Astrocyte of the cerebellum (primary cell): Measurements from ENCODE around the gene EPG5.
A peak's percentile ranks its signal among the peaks of the same experiment; 100 is the strongest.
"Not testable (repeated sequence)": the region's sequence is repeated elsewhere in the genome, so short reads cannot be mapped to it uniquely, and the experiment has no call there.

Experiments used
- DNase-seq: peaks from one replicate; pipeline ENCODE4 v3.0.0-alpha.2; 2011; ENCODE audit warnings: low read depth
- H3K4me3 ChIP-seq: 2 replicates; pipeline ENCODE4 v1.5.1; 2011; ENCODE audit warnings: mild to moderate bottlenecking, low read depth, low read length, moderate library complexity
- CTCF ChIP-seq: IDR thresholded peaks from 2 replicates; pipeline ENCODE4 v1.5.1; 2012; ENCODE audit warnings: low read length, low read depth, moderate library complexity, mild to moderate bottlenecking; ENCODE audit errors: missing control alignments
- in situ Hi-C: cut with HindIII; loops from 2 replicates; pipeline ENCODE4 v1.10.0; 2017; ENCODE audit warnings: low sequenced_read_pairs

The EPG5 gene

GRCh38 chr18:45997700-45998151 lies 30.6 kb upstream of the EPG5 start:
- no peak for TF ChIP-seq CTCF
- H3K4me3 ChIP-seq = no peak overlapping the region
- in situ Hi-C loops = loop anchor here (5.0 kb wide), 1 partner anchor 55 kb away; no protein-coding TSS in a partner anchor
- DNase-seq = no peak

GRCh38 chr18:45995461-45995860 lies 28.3 kb upstream of the EPG5 start:
- DNase-seq = no peak
- TF ChIP-seq CTCF = no peak
- H3K4me3 ChIP-seq = no peak overlapping the region
- in situ Hi-C loops = loop anchor here (5.0 kb wide), 1 partner anchor 57 kb away; no protein-coding TSS in a partner anchor

GRCh38 chr18:45993438-45993837 lies 26.3 kb upstream of the EPG5 start:
- in situ Hi-C loops = no loop called here
- no peak for TF ChIP-seq CTCF
- no peak overlapping the region for H3K4me3 ChIP-seq
- DNase-seq = peak; percentile 15

GRCh38 chr18:45992527-45992926 lies 25.4 kb upstream of the EPG5 start:
- DNase-seq, H3K4me3 ChIP-seq, in situ Hi-C loops: not testable (repeated sequence)

- H3K4me3 ChIP-seq = no peak overlapping the region
- DNase-seq = no peak
- TF ChIP-seq CTCF = no peak
- in situ Hi-C loops = no loop called here
Measured at GRCh38 chr18:45991788-45992187, 24.7 kb upstream of the EPG5 start.

GRCh38 chr18:45984546-45985235 lies 17.6 kb upstream of the EPG5 start:
- no peak for TF ChIP-seq CTCF
- in situ Hi-C loops = no loop called here
- H3K4me3 ChIP-seq = no peak overlapping the region
- no peak for DNase-seq

GRCh38 chr18:45981821-45982220 lies 14.7 kb upstream of the EPG5 start:
- in situ Hi-C loops = no loop called here
- H3K4me3 ChIP-seq = no peak overlapping the region
- no peak for TF ChIP-seq CTCF
- no peak for DNase-seq
